Fibroblast of villous mesenchyme (primary cell): ENCODE data around the gene GGNBP2. TPM values are rescaled to one million over a fixed set of nuclear protein-coding genes. Genes with fewer than 3 reads are reported as not detected.
A peak's percentile ranks its signal among the peaks of the same experiment; 100 is the strongest.

ENCODE experiments used
- DNase-seq: peaks from one replicate; pipeline ENCODE4 v3.0.0-alpha.2; 2010; ENCODE audit warnings: low read depth
- H3K4me3 ChIP-seq: 2 replicates; pipeline ENCODE4 v1.5.1; 2011; ENCODE audit warnings: low read depth, mild to moderate bottlenecking, low read length
- CTCF ChIP-seq: IDR thresholded peaks from 2 replicates; pipeline ENCODE4 v1.5.1; 2012; ENCODE audit warnings: low read depth, mild to moderate bottlenecking, low read length; ENCODE audit not compliant: insufficient read depth
- total RNA-seq: library from RNA; depleted of rRNA; stranded (reverse); fragments of >200 nt; gene quantifications from 2 replicates; pipeline ENCODE4 v1.2.3, GENCODE V29; 2012

The GGNBP2 gene
- total RNA-seq, 1 donor = 70.4 TPM

- no peak overlapping the region for H3K4me3 ChIP-seq
- no peak for TF ChIP-seq CTCF
- peak; percentile 11 for DNase-seq
These were observed 34.0 kb downstream of the GGNBP2 start for GRCh38 chr17:36578671-36579070.

GRCh38 chr17:36583787-36584186, 39.1 kb downstream of the GGNBP2 start:
- TF ChIP-seq CTCF = no peak
- no peak for DNase-seq

GRCh38 chr17:36586138-36586537, 41.4 kb downstream of the GGNBP2 start:
- DNase-seq = no peak
- no peak overlapping the region for H3K4me3 ChIP-seq
- TF ChIP-seq CTCF = no peak

More at GRCh38 chr17:36583787-36584186, 39.1 kb downstream of the GGNBP2 start:
- H3K4me3 ChIP-seq = no peak overlapping the region

DNA sequence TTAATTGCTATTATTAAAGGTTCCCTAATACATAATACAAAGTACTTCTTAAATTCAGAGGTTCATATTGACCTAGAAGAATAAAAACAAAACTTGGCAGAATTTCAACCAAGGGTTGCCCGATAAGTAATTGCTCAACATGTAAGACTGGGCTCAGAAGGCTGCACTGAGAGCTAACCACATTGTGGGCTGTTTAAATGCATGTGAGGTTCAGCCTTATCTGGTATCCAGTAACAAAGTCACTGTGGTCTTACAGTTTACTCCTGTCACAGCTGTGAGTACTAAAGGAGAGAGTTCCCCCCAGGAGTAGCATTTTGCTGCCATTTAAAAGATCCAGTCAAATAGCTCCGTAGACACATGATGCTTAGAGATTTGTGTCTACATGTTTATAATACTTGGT, 45.4 kb downstream of the GGNBP2 start:
- no peak overlapping the region for H3K4me3 ChIP-seq
- no peak for TF ChIP-seq CTCF
- DNase-seq = peak; percentile 88

DNA sequence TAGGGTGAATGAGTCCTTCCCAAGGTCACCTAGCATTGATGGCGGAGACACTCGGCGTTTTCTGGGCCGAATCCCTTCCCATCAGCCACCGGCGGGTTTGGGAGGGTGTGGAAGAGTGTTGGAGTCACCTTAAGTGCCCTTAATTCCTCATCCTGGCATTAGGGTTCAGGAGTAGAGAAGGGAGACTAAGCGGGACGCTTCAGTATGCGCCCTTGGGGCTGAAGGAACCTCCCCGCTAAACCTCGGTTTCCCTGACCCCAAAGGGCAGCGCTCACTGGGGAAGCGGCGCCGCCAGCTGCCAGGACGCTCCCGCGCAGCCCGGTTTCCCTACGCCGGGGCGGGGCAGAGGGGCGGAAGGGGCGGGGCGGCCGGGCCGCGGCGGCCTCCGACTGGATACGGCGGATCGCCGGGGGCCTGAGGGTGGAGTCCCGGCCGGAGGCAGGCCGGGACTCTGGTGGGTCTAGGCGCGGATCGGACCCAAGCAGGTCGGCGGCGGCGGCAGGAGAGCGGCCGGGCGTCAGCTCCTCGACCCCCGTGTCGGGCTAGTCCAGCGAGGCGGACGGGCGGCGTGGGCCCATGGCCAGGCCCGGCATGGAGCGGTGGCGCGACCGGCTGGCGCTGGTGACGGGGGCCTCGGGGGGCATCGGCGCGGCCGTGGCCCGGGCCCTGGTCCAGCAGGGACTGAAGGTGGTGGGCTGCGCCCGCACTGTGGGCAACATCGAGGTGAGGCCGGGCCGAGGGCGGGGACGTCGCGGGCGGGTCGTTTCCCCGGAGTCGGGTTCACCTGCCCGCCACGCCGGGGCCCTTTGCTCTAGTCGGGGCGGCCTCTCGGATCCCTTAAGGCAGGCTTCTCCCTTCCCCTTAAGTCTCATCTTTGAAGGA, 47.0 kb downstream of the GGNBP2 start, which contains the start of gene DHRS11:
DHRS11 (plus strand) TSS at position 446 of the 882 bp plus-strand sequence; CDS start at position 577, 131 bp downstream.
- DNase-seq = peak; percentile 72
- peak within 1 kb of the TSS; percentile 68 for H3K4me3 ChIP-seq

GRCh38 chr17:36592316-36592715, 47.6 kb downstream of the GGNBP2 start:
- TF ChIP-seq CTCF = no peak
- no peak for DNase-seq

More for the DNA sequence above, 47.0 kb downstream of the GGNBP2 start, which contains the start of gene DHRS11:
- no peak for TF ChIP-seq CTCF

More at GRCh38 chr17:36592316-36592715, 47.6 kb downstream of the GGNBP2 start:
- peak overlapping the region; percentile 68 for H3K4me3 ChIP-seq
